HG02798 (cell line): ENCODE results near the gene ZXDB.
"Not testable (repeated sequence)": the region's sequence is repeated elsewhere in the genome, so short reads cannot be mapped to it uniquely, and the experiment has no call there.

ENCODE experiments used
- ATAC-seq: cut with Tn5 transposase; IDR thresholded peaks from one replicate; pipeline ENCODE4 v1.9.1; 2021; ENCODE audit warnings: mild to moderate bottlenecking; ENCODE audit not compliant: unreplicated experiment, poor library complexity

ZXDB gene

DNA sequence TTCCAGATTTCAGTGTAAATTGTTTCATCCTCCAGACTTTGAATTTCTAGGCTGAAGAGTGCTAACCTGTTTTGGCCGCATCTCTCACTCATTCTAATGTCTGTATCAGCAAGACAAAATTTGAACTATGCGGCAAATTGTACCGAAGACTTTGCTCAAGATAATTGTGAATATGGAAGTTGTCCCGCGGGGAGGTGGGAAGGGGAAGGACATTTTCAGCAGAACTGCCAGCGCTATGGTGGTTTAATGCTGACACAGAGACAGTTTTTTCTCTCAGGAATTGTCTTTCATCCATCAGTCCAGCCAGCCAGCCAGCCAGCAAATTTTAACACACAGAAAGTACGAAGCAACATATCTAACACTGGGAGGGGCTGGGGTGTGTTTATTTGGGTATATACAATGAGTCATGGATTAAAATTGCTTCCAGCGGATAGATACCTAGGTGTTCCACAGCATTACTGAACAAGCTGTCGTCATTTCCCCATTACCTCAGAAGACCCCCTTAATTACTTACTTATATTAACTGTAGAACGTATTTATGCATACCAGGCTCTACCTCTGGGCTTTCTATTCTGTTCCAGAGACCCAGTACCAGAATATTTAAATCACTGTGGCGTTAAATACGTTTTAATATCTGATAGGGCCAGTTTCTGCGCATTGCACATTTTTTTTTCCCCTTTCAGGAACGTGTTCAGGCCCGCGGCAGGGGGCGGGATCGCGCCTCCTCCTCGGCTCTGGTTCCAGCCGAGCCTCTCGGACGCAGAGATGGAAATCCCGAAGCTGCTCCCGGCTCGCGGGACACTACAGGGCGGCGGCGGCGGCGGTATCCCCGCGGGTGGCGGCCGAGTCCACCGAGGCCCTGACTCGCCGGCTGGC lies at the start of gene ZXDB:
TSS of gene ZXDB (plus strand) at position 728 of the 876 bp plus-strand sequence. CDS start at position 766, 38 bp downstream.
- peak; percentile 57 for ATAC-seq

DNA sequence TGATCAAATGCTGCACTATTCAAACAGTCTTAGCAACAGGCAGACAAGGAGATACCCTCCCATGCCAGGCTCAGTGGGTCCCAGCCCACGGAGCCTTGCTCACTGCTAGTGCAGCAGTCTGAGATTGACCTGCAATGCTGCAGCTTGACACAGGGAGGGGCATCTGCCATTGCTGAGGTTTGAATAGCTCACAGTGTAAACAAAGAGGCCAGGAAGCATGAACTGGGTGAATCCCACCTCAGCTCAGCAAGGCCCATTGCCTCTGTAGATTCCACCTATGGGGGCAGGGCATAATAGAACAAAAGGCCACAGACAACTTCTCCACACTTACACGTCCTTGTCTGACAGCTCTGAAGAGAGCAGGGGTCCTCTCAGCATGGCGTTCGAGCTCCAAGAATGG lies 26.6 kb upstream of the ZXDB start:
- ATAC-seq: no peak

DNA sequence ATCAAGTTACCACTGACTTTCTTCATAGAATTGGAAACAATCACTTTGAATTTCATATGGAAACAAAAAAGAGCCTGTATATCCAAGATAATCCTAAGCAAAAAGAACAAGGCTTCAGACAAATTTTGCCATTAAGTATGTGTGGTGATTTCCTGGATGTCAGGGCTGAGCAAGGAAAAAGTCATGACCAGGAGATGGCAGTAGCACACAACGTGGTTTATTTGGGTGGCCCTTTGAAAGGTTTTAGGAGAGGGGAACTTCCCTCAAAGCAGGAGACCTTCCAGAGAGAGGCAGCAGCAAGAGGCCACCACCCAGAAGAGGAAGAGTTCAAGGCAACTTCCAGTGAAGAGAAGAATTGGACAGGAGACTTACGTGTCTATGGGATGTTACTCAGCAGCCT lies 18.1 kb upstream of the ZXDB start:
- no peak for ATAC-seq

DNA sequence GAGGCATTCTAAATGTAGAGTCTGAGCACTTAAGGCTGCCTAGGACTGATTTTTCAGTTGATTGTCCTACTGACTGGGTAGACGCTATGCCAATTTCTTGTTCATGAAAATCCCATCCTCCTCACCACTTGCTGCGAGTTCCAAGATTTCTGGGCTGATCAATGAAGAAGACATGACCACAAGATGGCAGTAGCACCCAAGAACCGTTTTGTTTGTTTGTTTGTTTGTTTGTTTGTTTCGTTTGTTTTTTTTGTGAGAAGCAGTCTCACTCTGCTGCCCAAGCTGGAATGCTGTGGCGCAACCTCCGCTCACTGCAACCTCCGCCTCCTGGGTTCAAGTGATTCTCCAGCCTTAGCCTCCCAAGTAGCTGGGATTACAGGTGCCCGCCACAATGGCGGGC lies 8.9 kb upstream of the ZXDB start:
- ATAC-seq: not testable (repeated sequence)

DNA sequence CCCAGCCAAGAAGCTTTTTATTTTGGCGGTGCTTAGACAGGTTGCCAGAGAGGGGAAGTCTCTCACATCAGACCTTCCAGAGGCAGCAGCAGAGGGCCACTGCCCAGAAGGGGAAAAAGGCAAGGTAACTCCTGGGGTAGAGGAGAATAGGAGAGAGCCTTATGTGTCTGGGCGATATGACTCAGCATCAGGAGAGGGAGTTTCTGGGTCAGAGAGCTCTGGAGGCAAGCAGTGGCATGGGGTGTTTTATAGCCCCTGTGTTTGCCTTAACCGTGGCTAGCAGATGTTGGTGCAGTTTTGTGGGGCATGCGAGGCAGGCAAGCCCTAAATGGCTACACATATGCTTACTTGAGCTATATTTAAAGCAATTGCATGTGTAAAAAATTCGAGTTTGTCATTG lies 8.3 kb upstream of the ZXDB start:
- no peak for ATAC-seq

DNA sequence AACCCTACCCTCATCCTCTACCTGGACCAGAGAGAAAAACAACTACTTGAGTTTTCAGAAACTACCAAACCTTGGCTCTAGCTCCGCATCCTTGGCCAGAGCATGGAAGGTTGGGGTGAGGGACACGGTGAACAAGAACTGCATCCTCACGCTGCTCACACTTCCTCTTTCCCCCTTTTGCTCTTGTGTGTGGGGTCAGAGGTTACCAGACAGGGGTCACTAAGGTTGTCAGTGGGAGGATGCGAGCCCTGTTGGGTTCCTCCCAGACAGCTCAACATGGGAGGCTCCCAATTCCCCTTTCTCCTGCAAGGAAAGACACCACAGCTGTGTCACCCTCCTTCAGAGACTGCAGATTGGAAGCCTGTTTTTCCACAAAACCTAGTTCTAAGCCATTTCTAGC lies 5.5 kb upstream of the ZXDB start:
- no peak for ATAC-seq

DNA sequence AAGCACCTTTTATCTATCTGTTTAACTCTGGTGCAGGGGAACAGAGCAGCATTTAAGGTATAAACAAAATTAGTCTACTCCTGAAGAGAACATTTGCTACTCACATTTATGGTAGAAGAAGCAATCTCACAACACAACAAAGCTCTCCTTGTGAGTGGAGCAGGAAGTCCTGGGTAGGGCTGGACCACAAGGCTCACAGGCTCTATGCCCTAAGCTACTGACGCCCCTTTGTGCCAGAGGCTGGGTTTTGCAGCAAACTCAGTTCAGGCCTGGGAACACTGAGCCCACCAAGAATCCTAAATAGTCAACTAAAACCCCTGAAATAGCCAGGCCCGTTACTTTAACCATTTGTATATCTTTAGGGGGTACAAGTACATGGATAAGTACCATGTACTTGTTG lies 4.7 kb upstream of the ZXDB start:
- no peak for ATAC-seq

DNA sequence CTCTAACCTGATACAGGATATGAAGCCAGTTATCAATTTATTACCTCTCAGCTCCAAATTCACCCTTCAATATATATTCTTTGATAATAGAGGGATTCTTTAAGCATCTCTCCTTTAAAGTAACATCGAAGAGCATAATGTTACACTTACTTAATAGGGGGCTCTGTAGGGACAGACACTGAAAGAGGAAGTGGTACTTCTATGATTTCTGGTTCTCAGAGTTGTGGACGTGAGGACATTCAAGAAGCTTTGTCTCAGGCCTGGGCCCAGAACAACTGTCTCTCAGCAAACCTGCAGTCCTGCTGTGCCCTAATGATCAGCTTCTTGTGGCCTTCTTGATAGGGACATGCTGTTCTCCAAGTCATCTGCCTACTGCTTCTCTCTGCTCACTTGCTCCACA lies 4.2 kb upstream of the ZXDB start:
- ATAC-seq: peak; percentile 24

DNA sequence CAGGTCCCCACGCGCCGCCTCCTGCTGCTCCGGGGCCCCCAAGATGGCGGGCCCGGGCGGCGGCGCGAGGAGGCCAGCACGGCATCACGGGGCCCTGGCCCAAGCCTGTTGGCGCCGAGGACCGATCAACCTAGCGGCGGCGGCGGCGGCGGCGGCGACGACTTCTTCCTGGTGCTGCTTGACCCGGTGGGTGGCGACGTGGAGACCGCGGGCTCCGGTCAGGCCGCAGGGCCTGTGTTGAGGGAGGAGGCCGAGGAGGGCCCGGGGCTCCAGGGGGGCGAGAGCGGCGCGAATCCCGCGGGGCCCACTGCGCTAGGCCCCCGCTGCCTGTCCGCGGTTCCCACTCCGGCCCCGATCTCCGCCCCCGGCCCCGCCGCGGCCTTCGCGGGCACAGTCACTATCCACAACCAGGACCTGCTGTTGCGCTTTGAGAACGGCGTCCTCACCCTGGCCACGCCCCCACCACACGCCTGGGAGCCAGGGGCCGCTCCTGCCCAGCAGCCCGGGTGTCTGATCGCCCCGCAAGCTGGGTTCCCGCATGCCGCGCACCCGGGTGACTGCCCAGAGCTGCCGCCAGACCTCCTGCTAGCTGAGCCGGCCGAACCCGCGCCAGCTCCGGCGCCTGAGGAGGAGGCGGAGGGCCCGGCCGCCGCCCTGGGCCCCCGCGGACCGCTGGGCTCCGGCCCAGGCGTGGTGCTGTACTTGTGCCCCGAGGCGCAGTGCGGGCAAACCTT lies 516 bp downstream of the ZXDB start:
- ATAC-seq: peak; percentile 82

DNA sequence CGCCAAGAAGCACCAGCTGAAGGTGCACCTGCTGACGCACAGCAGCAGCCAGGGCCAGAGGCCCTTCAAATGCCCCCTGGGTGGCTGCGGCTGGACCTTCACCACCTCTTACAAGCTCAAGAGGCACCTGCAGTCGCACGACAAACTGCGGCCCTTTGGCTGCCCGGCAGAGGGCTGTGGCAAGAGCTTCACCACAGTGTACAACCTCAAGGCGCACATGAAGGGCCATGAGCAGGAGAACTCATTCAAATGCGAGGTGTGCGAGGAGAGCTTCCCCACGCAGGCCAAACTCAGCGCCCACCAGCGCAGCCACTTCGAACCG lies 1.0 kb downstream of the ZXDB start:
- peak; percentile 55 for ATAC-seq

DNA sequence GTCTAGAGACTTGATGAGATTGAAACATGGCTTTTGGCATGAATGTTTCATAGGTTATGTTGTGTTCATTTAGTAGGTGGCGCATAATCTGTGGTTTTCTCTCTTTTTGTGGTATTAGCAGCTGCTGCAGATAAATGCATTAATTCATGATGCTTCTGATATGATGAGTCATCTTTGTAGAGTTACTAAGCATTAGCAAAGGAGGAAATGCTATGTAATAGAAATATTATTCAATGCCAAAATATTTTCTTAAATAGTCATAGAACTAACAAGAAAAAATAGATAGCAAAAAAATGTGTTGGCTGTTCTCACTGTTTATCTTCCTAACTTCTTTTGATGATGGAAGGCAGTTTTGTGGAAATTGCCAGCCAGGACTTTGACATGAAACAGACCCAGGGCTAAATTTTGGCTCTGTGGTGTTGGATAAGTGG lies 3.6 kb downstream of the ZXDB start:
- no peak for ATAC-seq

DNA sequence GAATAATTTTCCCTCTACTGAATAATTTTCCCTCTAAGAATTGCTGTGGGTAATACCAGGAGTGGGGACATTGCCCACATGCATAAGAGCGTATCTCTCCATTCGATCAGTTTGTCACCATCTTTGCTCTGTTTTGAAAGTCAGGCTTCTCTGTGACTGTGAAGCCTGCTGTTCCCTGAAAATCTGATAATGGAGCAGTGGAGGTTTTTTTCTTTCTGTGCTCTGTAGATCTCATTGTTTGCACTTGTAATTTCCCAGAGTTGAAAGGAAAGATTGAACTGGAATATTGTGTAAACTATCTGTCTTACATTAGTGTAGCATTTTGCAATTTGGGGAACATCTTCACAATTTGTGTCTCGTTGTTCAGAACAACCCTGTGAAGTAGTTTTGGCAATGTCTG lies 4.3 kb downstream of the ZXDB start:
- no peak for ATAC-seq

DNA sequence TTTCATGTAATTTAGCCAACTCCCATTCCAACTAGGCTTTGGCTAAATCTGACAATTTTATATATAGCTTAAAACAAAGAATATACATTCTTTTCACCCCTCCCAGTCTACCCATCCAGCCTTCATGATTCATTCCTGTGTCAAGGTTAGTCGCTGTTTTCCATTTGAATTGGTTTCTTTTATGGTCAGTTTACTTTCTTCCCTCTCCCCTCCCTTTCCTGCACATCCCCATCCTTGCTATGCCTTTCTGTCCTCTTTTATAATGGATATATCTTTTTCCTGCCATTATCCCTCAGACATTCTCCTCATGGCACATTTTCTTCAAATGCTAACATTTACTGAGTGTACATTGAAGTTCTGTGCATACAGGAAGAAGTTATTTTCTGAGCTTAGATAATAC lies 4.7 kb downstream of the ZXDB start:
- no peak for ATAC-seq

DNA sequence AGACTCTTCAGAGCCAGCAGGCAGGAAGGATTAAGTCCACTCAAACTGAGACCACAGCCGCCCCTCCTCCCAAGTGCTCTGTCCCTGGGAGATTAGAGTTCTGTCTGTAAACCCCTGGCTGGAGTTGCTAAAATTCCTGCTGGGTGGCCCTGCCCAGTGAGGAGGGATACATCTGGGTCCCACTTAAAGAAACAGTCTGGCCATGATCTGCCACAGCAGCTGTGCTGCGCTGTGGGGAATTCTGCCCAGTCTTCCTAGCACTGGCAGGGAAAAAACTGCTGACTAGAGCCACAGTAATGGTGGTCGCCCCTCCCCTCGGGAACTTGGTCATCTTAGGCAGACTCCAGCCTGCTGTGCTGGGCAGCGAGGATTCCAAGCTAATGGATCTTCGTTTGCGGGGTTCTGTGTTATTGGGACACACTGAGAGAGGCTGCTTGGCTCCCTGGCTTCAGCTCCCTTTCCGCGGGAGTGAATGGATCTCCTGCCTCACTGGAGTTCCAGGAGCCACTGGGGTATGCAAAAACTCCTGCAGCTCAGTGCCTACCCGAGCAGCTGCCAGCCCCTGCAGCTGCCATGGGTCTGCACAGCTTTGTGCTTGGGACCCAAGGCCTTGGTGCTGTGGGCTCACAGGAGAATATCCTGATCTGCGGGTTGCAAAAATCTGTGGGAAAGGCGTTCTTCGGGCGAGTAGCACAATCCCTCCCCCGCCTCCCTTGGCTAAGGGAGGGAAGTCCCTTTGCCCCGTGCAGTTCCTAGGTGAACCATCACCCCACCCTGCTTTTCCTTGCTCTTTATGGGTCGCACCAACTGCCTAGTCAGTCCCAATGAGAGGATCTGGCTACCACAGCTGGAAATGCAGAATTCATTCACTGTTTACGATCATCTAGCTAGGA lies 15.7 kb downstream of the ZXDB start:
- no peak for ATAC-seq

DNA sequence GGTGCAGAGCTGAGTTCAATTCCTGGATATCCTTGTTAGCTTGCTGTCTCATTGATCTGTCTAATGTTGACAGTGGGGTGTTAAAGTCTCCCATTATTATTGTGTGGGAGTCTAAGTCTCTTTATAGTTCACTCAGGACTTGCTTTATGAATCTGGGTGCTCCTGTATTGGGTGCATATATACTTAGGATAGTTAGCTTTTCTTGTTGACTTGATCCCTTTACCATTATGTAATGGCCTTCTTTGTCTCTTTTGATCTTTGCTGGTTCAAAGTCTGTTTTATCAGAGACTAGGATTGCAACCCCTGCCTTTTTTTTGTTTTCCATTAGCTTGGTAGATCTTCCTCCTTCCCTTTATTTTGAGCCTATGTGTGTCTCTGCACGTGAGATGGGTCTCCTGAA lies 21.5 kb downstream of the ZXDB start:
- not testable (repeated sequence) for ATAC-seq

DNA sequence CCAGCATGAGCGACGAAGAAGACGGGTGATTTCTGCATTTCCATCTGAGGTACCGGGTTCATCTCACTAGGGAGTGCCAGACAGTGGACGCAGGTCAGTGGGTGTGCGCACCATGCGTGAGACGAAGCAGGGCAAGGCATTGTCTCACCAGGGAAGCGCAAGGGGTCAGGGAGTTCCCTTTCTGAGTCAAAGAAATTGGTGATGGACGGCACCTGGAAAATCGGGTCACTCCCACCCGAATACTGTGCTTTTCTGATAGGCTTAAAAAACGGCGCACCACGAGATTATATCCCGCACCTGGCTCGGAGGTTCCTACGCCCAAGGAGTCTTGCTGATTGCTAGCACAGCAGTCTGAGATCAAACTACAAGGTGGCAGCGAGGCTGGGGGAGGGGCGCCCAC lies 37.6 kb downstream of the ZXDB start:
- ATAC-seq: not testable (repeated sequence)

DNA sequence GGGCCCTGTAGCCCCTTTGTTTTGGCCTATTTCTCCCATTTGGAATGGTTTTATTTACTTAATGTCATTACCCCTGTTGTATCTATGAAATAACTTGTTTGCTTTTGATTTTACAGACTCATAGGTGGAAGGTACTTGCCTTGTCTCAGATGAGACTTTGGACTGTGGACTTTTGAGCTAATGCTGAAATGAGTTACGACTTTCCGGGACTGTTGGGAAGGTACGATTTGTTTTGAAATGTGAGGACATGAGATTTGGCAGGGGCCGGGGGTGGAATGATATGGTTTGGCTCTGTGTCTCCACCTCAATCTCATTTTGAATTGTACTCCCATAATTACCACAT lies 48.8 kb downstream of the ZXDB start:
- no peak for ATAC-seq

DNA sequence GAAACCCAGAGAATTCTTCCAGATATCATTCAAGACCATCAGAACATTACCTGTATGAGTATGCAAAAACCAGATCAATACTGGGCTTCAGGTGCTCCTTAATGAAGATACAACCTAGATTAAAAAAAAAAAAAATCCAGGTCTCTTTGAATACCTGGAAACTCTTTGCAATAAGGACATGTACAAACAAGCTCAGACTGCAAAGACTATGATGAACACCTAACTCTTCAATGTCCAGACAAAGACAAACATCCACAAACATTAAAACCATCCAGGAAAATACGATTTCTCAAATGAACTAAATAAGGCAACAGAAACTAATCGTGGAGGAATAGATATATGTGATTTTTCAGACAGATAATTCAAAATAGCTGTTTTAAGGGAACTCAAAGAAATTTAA lies 49.5 kb downstream of the ZXDB start:
- ATAC-seq: no peak

DNA sequence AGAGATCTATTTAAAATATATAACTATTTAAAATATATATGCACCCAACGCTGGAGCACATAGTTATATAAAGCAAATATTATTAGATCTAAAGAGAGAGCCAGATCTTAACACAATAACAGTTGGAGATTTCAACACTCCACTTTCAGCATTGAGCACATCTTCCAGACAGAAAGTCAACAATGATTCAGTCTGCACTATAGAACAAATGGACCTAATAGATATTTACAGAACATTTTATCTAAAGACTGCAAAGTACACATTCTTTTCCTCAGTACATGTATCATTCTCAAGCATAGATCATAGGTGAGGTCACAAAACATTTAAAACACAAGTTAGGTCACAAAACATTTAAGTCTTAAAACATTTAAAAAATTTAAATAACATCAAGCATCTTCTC lies 51.9 kb downstream of the ZXDB start:
- no peak for ATAC-seq

DNA sequence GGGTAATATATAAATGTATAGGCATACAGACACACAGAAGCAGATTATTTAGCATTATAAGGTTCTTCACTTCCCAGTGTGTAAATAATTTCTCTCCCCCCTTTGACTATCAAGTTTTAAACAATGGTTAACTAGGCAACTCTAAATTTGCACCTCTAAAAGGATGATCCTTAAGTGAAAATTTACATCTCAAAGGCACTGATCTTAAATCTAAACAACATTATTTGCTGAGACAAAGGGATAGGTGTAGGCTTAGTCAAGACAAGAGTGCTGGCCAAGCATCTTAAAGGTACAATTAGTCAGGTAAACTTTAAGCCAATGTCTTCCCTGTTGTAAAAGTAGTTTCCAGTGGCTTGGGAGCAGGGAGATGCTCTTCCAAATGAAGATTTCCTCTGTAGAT lies 55.2 kb downstream of the ZXDB start:
- no peak for ATAC-seq
